NCI-H2196 treated with DMSO at 0.1 percent for 48 hours (cell line): ENCODE data around the gene PRKAG2.

Source experiments
- DNase-seq: peaks from one replicate; lab custom pipeline; 2025; ENCODE audit not compliant: unreplicated experiment; lab: John Stamatoyannopoulos, UW

Gene PRKAG2

DNA sequence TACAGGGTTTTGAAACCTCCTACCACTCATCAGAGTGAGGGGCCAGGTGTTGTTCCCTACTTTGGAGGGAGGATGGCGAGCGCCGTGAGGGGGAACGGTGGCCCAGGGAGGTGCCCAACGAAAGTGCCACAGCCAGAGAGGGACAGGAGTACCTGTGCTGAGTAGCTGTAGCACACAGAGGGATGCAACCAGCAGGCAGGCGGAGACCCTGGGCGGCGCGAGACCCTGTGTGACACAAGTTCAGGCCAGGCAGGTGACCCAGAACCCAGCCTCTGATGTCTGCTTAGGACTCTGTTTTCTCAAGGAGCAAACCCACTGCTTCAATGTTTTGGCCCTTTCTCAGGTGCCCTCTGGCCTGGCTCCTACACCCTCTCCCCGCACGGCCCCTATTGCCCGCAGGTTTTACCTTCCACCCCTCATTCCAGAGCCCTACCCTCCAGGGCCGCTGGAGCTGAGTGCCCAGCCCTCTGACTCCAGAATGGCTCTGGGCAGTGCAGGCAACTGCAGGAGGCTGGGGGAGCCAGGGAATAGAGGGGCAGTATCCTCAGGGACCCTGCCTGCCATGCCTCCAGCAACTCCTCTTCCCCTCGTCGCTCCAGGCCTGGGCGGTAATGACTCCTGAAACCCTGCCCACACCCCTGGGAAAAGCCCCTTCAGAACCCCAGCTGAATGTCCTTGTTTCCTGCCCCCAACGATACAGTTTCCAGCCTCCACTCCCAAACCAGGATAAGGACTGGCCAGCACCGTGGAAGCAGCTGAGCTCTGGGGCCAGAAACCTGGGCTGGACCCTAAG lies 193.1 kb downstream of the PRKAG2 start:
- DNase-seq = no peak

DNA sequence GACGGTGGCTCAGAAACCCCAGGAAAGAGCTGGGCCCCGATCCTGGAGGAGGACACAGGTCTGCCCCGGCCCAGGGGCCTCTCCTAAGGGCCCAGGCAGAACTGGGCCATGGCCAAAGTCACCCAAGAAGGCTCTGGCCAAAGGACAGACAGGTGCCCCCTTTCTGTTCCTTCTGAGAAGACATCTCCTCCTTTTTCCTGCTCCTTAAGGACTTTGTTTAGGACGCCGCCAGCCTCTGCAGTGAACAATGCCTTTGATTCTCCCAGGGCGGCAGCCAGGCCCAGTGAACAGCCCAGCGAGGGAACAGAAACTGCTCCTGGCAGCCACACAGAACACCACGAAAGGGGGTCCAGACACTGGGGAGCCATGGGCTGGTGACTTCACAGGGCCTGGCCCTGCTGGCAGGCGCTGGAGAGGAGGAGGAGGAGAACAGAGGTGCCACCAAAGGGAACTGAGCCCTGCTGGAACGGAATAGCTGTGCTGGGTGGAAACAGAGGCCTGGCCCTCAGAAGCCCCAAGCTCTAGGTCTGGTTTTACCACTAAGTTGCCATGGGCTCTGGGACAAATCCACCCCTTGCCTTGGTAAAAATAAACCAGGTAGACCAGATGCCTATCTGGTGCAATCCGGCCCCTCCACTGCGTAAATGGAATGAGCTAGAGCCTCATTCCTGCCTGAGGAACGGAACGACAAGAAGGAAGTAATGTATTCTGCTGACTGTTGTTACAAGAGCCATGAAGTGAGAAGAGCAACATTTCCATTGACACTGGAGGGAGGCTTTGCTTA lies 193.9 kb downstream of the PRKAG2 start:
- DNase-seq = no peak

- no peak for DNase-seq
These were observed 195.2 kb downstream of the PRKAG2 start for GRCh38 chr7:151681726-151682125.

GRCh38 chr7:151680810-151681209 lies 196.1 kb downstream of the PRKAG2 start:
- DNase-seq = no peak

GRCh38 chr7:151679881-151680612 lies 196.9 kb downstream of the PRKAG2 start:
- no peak for DNase-seq

- DNase-seq = no peak
These were observed 197.7 kb downstream of the PRKAG2 start for GRCh38 chr7:151679071-151679708.

- no peak for DNase-seq
These were observed 198.7 kb downstream of the PRKAG2 start for GRCh38 chr7:151678227-151678604.

- DNase-seq = no peak
These were observed 199.2 kb downstream of the PRKAG2 start for GRCh38 chr7:151677581-151678226.

GRCh38 chr7:151676759-151677158 lies 200.2 kb downstream of the PRKAG2 start:
- DNase-seq = no peak

DNA sequence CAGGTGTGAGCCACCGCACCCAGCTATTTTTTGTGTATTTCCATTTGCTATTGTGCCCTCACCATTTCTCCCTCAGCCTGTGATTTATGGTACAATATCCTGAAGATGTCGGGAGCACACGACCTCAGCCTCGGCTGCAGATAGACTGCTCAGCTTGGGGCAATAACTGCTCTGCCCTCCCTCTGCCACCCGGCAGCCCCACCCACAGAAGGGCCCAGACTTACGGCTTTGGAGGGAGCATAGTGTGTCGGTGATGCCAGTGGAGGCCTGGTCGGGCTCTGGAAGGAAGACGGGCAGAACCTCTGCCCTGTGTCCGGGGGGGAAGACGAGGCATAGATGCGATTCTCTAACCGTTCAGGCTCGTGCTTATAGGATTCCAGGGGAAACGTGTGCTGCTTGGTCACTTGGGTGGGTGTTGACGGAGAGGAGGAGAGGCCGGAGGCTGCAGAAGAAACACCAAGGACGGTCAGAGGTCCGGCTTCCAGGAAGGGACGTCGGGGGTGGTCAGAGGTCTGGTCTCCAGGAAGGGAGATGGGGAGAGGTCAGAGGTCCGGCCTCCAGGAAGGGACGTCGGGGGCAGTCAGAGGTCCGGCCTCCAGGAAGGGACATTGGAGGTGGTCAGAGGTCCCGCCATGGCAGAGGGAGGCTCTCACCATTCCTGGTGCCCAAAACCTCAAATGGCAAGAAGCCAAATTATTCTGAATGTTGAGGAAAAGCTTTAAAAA lies 201.6 kb downstream of the PRKAG2 start:
- DNase-seq = no peak

GRCh38 chr7:151674161-151674920 lies 202.6 kb downstream of the PRKAG2 start:
- no peak for DNase-seq

DNA sequence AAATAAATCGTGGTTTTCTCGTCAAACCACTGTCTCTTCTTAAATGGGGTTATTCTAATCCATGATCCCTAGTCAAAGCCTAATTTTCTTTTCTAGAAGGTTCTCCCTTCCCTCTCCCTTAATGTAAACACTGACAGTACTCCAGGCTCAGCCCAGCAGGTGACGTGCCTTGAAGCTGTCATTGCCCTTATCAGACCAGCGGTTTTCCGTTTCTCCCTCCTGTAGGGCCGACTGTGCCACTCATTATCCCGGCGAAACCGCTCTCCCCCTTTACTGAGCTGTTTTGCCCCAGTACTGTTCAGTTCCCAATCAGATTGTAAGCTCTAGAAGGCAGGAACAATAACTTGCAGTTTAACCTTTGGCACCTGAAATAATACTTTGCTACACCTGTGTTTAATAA lies 203.7 kb downstream of the PRKAG2 start:
- no peak for DNase-seq

GRCh38 chr7:151672716-151673115 lies 204.2 kb downstream of the PRKAG2 start:
- no peak for DNase-seq

GRCh38 chr7:151671514-151671913 lies 205.4 kb downstream of the PRKAG2 start:
- DNase-seq = no peak

DNA sequence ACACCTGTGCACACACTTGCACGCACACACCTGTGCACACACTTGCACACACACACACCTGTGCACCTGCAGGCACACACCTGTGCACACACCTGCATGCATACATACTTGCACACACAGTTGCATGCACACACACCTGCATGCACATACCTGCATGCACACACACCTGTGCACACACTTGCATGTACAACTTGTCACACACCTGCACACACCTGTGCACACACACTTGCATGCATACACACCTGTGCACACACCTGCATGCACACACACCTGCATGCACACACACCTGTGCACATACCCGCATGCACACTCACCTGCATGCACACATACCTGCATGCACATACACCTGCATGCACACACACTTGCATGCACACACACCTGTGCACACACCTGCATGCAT lies 207.2 kb downstream of the PRKAG2 start:
- DNase-seq = no peak

DNA sequence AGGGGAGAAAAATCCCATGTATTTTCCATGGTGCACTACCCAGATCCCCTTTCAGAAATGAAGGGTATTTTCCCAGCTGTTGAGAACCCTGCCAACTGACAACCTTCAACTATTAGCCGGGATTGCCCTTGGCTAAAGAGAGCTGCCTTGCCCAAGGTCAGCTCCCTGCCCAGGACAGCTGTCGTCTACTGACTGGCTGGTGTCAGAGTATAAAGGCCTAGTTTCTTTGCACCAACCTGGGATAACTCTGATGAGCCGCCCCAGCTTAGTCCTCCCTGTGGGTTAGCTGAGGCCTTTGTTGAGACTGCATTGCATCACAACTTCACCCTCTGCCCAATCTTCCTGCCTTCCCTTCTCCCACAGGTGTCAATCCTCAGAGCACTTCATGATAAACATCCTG lies 210.0 kb downstream of the PRKAG2 start:
- no peak for DNase-seq

GRCh38 chr7:151665368-151665767 lies 211.5 kb downstream of the PRKAG2 start:
- no peak for DNase-seq

DNA sequence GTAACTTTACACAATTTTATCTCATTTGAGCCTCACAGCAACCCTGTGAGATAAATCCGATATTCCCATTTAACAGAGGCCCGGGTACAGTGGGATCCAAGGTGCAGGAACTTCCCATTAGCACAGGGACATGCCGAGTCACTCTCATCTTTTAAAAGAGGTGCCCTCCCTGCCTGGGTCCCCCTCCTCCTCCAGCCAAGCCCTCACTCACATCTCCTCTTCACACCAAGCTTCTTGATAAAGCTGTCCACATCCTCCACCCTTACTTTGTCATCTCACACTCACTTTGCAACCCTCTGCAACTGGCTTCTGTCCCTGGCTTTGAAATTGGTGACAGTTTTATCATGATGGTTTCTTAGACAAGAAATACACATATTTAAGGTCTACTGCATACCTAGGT lies 212.6 kb downstream of the PRKAG2 start:
- DNase-seq = no peak

DNA sequence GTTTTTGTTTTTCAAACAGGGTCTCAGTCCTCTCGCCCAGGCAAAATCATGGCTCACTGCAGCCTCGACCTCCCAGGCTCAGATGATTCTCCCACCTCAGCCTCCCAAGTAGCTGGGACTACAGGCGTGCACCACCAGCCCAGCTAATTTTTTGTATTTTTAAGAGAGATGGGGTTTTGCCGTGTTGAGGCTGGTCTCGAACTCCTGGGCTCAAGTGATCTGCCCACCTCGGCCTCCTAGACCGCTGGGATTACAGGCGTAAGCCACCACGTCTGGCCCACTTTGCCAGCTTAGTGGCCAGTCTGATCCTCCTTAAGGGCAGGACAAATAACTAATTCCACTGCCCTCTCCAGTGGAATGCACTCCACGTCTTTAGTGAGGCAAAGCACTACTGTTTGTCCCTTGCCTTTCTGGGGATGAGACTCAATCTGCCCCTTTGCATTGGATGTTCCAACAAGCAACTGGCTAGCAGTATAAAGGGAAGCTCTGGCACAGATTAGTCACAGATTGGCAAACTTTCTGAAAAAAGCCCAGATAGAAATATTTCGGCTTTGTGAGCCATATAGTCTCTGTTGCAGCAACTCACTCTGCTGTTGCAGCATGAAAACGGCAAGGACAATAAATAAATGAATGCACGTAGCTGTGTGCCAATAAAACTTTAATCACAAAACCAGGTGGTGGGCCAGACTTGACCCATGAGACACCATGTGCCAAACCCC lies 213.4 kb downstream of the PRKAG2 start:
- no peak for DNase-seq
